Left forelimb (tissue), 1 donor: ENCODE data around the gene TNNI2.

Experiments used
- DNase-seq: peaks from one replicate; pipeline ENCODE4 v3.0.0-alpha.2; 2018; ENCODE audit warnings: low spot score

TNNI2 gene

GRCh38 chr11:1834779-1835670, 3.8 kb upstream of the TNNI2 start, which contains the start of gene SYT8:
Gene SYT8, plus strand, starts transcription at chr11:1834990. Its CDS starts 116 bp downstream, at chr11:1835106.
- DNase-seq, result no peak

GRCh38 chr11:1835671-1836010, 3.1 kb upstream of the TNNI2 start:
- DNase-seq, result no peak

- no peak for DNase-seq
These were observed 2.5 kb upstream of the TNNI2 start for GRCh38 chr11:1836011-1836945.

GRCh38 chr11:1837171-1838076, 1.4 kb upstream of the TNNI2 start:
- peak; percentile 91 for DNase-seq

GRCh38 chr11:1838077-1838425, 730 bp upstream of the TNNI2 start:
- DNase-seq, result no peak

GRCh38 chr11:1839204-1839923, 583 bp downstream of the TNNI2 start:
- no peak for DNase-seq

- no peak for DNase-seq
These were observed 1.4 kb downstream of the TNNI2 start for GRCh38 chr11:1839924-1840779.

GRCh38 chr11:1840780-1841480, 2.1 kb downstream of the TNNI2 start:
- DNase-seq, result no peak

GRCh38 chr11:1841511-1842148, 2.8 kb downstream of the TNNI2 start:
- DNase-seq, result no peak

- no peak for DNase-seq
These were observed 3.6 kb downstream of the TNNI2 start for GRCh38 chr11:1842149-1843097.

GRCh38 chr11:1843098-1843473, 4.3 kb downstream of the TNNI2 start:
- DNase-seq, result no peak

GRCh38 chr11:1843796-1844195, 5.0 kb downstream of the TNNI2 start:
- DNase-seq, result no peak

- no peak for DNase-seq
These were observed 5.7 kb downstream of the TNNI2 start for GRCh38 chr11:1844221-1845094.

- no peak for DNase-seq
These were observed 6.3 kb downstream of the TNNI2 start for GRCh38 chr11:1845095-1845429.

GRCh38 chr11:1845561-1846452, 7.0 kb downstream of the TNNI2 start:
- no peak for DNase-seq

GRCh38 chr11:1846453-1846932, 7.7 kb downstream of the TNNI2 start:
- no peak for DNase-seq
